ENCODE measurements around the gene SUCLG1.

DNA sequence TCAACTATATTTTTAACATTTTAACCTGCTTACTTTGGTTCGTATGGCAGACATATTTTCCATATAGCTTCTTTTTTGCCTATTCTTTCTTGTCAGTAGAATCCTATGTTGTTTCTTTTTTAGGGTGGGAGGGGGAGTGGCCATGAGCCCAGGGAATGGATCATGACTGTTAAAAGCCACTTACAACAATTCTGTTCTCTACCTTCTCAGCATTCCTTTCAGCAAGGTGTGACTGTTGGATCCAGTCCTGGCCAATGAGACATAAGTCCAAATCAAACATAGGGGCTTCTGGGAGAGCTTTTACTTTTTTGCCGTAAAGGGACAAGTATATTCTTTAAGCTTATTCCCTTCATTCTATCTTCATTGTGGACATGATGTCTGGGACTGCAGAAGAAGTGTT, 32.2 kb upstream of the SUCLG1 start:
- TF ChIP-seq ZNF274 (IDR thresholded peaks at IDR 0.05; ENCODE audit: borderline replicate concordance, extremely low read depth, low read length) (no peak), ASH2L (IDR thresholded peaks at IDR 0.05; ENCODE audit: low read length) (no peak), TEAD4 (IDR thresholded peaks at IDR 0.05; ENCODE audit: low read depth, low read length) (no peak), MAFK (IDR thresholded peaks at IDR 0.05; ENCODE audit: low read depth, low read length) (no peak), SIN3A (conservative IDR thresholded peaks at IDR 0.05 in 1 of 2, IDR thresholded peaks at IDR 0.05 in 1 of 2; ENCODE audit: low read depth in 1 of 2, low read length in 2 of 2) (no peak), CEBPB (IDR thresholded peaks at IDR 0.05; ENCODE audit: low read depth, low read length) (no peak), EZH2 (IDR thresholded peaks at IDR 0.05; ENCODE audit: low read depth, low read length, severe bottlenecking) (no peak), NRF1 (IDR thresholded peaks at IDR 0.05; ENCODE audit: low read depth, low read length) (no peak)
- TF ChIP-seq, protein P1, sequence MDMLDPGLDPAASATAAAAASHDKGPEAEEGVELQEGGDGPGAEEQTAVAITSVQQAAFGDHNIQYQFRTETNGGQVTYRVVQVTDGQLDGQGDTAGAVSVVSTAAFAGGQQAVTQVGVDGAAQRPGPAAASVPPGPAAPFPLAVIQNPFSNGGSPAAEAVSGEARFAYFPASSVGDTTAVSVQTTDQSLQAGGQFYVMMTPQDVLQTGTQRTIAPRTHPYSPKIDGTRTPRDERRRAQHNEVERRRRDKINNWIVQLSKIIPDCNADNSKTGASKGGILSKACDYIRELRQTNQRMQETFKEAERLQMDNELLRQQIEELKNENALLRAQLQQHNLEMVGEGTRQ (IDR thresholded peaks at IDR 0.05; ENCODE audit: low read length): no peak
- TF ChIP-seq, protein P2, sequence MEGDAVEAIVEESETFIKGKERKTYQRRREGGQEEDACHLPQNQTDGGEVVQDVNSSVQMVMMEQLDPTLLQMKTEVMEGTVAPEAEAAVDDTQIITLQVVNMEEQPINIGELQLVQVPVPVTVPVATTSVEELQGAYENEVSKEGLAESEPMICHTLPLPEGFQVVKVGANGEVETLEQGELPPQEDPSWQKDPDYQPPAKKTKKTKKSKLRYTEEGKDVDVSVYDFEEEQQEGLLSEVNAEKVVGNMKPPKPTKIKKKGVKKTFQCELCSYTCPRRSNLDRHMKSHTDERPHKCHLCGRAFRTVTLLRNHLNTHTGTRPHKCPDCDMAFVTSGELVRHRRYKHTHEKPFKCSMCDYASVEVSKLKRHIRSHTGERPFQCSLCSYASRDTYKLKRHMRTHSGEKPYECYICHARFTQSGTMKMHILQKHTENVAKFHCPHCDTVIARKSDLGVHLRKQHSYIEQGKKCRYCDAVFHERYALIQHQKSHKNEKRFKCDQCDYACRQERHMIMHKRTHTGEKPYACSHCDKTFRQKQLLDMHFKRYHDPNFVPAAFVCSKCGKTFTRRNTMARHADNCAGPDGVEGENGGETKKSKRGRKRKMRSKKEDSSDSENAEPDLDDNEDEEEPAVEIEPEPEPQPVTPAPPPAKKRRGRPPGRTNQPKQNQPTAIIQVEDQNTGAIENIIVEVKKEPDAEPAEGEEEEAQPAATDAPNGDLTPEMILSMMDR (IDR thresholded peaks at IDR 0.05; ENCODE audit: control extremely low read depth in 1 of 3, insufficient read depth in 1 of 3, low read depth in 1 of 3, low read length in 3 of 3): no peak

Data from H1 (cell line).